GM19351 (cell line): Measurements from ENCODE around the gene RASA4.
"Not testable (repeated sequence)": the region's sequence is repeated elsewhere in the genome, so short reads cannot be mapped to it uniquely, and the experiment has no call there.

ENCODE experiments used
- ATAC-seq: cut with Tn5 transposase; IDR thresholded peaks from one replicate; pipeline ENCODE4 v1.9.1; 2021; ENCODE audit warnings: mild to moderate bottlenecking, moderate library complexity; ENCODE audit not compliant: unreplicated experiment

RASA4 gene

DNA sequence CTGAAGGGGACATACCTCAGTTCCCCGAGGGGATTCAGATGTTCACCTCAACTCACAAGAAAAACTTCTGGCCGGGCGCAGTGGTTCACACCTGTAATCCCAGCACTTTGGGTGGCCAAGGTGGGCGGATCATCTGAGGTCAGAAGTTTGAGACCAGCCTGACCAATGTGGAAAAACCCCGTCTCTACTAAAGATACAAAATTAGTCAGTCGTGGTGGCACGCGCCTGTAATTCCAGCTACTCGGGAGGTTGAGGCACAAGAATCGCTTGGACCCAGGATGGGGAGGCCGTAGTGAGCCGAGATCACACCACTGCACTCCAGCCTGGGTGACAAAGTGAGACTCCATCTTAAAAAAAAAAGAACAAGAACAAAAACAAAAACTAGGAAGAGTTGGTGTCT is 71.3 kb downstream of the RASA4 start:
- ATAC-seq = not testable (repeated sequence)

- not testable (repeated sequence) for ATAC-seq
These were observed 72.2 kb downstream of the RASA4 start for GRCh38 chr7:102544372-102544771.

GRCh38 chr7:102543596-102543995 is 73.0 kb downstream of the RASA4 start, which contains the start of gene UPK3BL2:
TSS of gene UPK3BL2 (minus strand) at chr7:102543696. CDS start at chr7:102543636, 60 bp downstream.
- ATAC-seq = not testable (repeated sequence)

GRCh38 chr7:102542771-102543170 is 73.8 kb downstream of the RASA4 start:
- ATAC-seq = not testable (repeated sequence)

- not testable (repeated sequence) for ATAC-seq
These were observed 74.5 kb downstream of the RASA4 start for GRCh38 chr7:102542083-102542482.

GRCh38 chr7:102540604-102541003 is 76.0 kb downstream of the RASA4 start:
- not testable (repeated sequence) for ATAC-seq

- not testable (repeated sequence) for ATAC-seq
These were observed 81.4 kb downstream of the RASA4 start for GRCh38 chr7:102535062-102535615.

- ATAC-seq = not testable (repeated sequence)
These were observed 84.4 kb downstream of the RASA4 start for GRCh38 chr7:102532127-102532526.

DNA sequence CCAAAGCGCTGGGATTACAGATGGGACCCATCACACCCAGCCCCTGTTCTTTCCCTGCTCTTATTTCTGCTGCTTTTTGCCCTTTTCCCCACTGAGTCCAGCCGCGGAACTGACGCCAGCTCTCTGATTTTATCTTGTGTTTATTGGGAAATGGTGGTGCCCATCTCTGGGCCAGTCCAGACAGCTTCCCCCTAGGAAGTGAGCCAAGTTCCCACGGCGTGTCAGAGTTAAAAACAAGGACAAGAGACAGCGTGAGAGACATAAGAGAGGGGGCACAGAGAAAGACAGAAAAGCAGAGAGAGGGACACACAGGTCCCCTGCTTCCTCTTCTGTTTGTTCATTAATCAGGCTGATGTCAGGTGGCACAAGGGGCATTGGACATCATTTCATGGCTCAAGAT is 85.0 kb downstream of the RASA4 start:
- not testable (repeated sequence) for ATAC-seq

GRCh38 chr7:102527822-102528793 is 88.4 kb downstream of the RASA4 start:
- ATAC-seq = not testable (repeated sequence)

DNA sequence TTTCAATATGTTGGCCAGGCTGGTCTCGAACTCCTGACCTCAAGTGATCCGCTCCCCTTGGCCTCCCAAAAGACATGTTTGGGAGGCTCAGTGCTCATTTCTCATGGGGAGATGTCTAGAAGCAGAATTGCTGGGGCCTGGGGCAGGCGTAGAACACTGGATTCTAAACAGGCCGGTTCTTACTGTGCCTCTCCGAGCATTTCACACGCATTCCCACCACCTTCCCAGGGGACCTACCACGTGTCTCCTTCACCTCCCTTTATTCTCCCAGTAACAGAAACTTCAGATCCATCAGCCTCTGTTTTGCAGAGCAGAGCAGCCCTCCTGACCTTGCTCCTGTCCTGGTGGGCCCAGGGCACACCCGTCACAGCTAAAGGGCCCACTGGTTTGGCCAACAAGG is 89.4 kb downstream of the RASA4 start:
- not testable (repeated sequence) for ATAC-seq

DNA sequence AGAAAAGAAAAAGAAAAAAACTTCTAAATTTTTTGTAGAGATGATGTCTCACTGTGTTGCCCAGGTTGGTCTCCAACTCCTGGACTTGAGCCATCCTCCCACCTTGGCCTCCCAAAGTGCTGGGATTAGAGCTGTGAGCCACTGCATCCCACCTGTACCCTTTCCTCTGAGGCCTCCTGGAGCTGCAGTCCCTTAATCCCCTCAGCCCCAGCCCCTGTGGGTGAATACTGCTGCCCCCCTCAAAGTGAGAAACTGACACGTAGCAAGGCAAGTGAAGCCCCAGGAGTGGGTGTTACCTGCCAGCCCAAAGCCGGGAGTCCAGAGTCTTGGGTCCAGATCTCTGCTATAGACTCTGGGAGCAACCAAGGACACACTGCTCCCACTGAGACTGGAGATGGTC is 91.8 kb downstream of the RASA4 start:
- ATAC-seq = not testable (repeated sequence)
